Kidney epithelial cell (primary cell): Measurements from ENCODE around the gene LTBP1. TPM values are rescaled to one million over a fixed set of nuclear protein-coding genes. Genes with fewer than 3 reads are reported as not detected.

Experiments used
- DNase-seq: peaks from one replicate; pipeline ENCODE4 v3.0.0-alpha.2; 2010; ENCODE audit warnings: low read depth
- H3K27me3 ChIP-seq: 2 replicates; pipeline ENCODE4 v1.6.0; 2011; ENCODE audit warnings: low read length; ENCODE audit not compliant: control insufficient read depth, insufficient read depth
- H3K36me3 ChIP-seq: 2 replicates; pipeline ENCODE4 v1.5.1; 2011; ENCODE audit warnings: low read length; ENCODE audit not compliant: control insufficient read depth, insufficient read depth
- H3K4me3 ChIP-seq: 2 replicates; pipeline ENCODE4 v1.5.1; 2011; ENCODE audit warnings: low read depth, mild to moderate bottlenecking, control low read depth, low read length
- CTCF ChIP-seq: IDR thresholded peaks from 2 replicates; pipeline ENCODE4 v1.5.1; 2011; ENCODE audit warnings: mild to moderate bottlenecking, moderate library complexity, low read length, control low read depth, inconsistent platforms; ENCODE audit not compliant: insufficient read depth, poor library complexity, severe bottlenecking
- total RNA-seq: library from RNA; depleted of rRNA; stranded (reverse); fragments of >200 nt; gene quantifications from 2 replicates; pipeline ENCODE4 v1.2.3, GENCODE V29; 2015

The LTBP1 gene
- total RNA-seq, 1 donor from 2014 or later, result 39.3 TPM

DNA sequence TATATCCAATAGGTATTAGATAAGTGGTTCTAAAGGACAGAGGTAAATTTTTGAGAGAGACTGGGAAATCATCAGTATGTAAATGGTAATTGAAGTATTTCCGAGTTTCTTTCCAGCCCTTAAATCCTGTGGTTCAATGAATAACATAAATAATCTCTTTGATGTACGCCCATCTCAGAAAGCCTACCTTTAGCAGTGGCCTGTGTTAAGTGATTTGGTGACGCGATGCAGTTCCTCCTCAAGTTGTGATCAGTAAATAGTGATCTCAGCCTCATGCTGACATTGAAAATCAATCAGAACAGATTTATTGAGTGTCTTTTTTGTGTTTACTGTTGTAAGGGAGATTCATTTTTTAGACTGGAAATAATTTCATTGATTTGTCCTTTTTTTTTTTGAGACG lies 392.5 kb downstream of the LTBP1 start:
- TF ChIP-seq CTCF, result no peak
- no peak for DNase-seq
- Histone ChIP-seq H3K4me3 (no peak overlapping the region), H3K27me3 (no peaks in the 10 kb centered on the region), H3K36me3 (no peaks in the 10 kb centered on the region)

DNA sequence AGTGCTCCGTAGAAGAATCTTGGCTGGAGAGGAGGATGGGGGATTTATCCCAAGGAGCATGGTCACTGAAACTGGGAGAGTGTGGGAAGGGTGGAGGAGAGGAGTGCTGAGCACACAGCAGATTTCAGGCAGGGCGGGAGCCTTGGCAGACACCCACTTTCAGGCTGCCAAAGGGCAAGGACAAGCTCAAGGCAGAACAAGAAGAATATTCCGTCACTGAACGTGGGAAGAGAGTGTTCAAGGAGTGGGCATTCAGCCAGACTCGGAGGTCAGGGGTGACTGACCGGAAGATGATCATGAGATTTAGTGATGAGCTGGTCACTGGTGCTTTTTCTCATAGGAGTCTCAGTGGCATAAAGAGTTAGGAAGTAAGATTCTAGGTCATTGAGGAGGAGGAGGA lies 393.5 kb downstream of the LTBP1 start:
- Histone ChIP-seq H3K27me3 (no peaks in the 10 kb centered on the region), H3K36me3 (no peaks in the 10 kb centered on the region), H3K4me3 (no peak overlapping the region)
- no peak for DNase-seq
- TF ChIP-seq CTCF, result no peak

DNA sequence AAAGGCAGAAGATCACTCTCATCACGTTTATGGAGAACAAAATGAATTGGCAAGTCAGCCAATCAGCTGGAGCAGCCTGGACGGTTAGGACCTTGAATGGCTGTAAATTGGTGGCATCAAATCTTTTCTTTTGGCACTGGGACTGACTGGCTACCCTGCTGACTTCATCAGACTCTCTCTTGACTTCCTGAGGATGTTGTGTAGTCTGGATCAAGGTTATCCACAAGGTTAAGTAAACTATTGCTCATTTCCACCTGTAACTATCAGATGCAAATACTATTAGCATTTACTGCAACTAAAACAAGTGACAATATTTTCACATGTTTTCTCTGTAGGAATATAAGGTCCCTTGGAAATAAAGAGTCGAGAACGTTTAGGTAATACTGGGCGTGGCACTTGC lies 395.4 kb downstream of the LTBP1 start:
- no peak for TF ChIP-seq CTCF
- Histone ChIP-seq H3K36me3 (no peaks in the 10 kb centered on the region), H3K4me3 (no peak overlapping the region), H3K27me3 (no peaks in the 10 kb centered on the region)
- DNase-seq, result no peak

DNA sequence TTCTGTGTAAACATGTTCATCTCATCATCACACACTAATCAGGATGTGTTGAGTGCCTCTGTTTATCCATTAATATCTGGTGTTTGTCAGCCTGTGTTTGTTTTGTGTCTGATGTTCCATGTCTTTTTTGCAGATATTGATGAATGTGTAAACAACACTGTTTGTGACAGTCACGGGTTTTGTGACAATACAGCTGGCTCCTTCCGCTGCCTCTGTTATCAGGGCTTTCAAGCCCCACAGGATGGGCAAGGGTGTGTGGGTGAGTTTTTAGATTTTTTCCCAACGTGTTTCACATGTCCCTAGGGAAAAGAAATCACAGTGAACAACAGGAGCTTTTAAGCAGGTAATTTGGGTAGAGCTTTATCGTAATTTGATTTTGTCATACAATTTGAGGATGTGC lies 396.0 kb downstream of the LTBP1 start:
- no peaks in the 10 kb centered on the region for H3K36me3 ChIP-seq
- no peak for DNase-seq
- no peaks in the 10 kb centered on the region for H3K27me3 ChIP-seq
- no peak for TF ChIP-seq CTCF
- no peak overlapping the region for H3K4me3 ChIP-seq

GRCh38 chr2:33343387-33343895 lies 396.7 kb downstream of the LTBP1 start:
- no peaks in the 10 kb centered on the region for H3K36me3 ChIP-seq
- no peak overlapping the region for H3K4me3 ChIP-seq
- DNase-seq, result no peak
- no peak for TF ChIP-seq CTCF
- H3K27me3 ChIP-seq, result no peaks in the 10 kb centered on the region

GRCh38 chr2:33344230-33344629 lies 397.5 kb downstream of the LTBP1 start:
- no peaks in the 10 kb centered on the region for H3K27me3 ChIP-seq
- H3K36me3 ChIP-seq, result no peaks in the 10 kb centered on the region
- DNase-seq, result no peak
- no peak for TF ChIP-seq CTCF
- H3K4me3 ChIP-seq, result no peak overlapping the region
